ENCODE results near the gene ZNF512.
"Not testable (repeated sequence)": the region's sequence is repeated elsewhere in the genome, so short reads cannot be mapped to it uniquely, and the experiment has no call there.

Gene ZNF512

GRCh38 chr2:27571681-27572080 lies 11.2 kb upstream of the ZNF512 start:
- Mint-ChIP-seq H3K9me3 (peaks cover 18% of the 10 kb centered on the region), H3K27me3 (peaks cover 29% of the 10 kb centered on the region), H3K27ac (no peak overlapping the region), H3K4me1 (ENCODE audit: low read depth) (no peaks in the 10 kb centered on the region), H3K36me3 (ENCODE audit: low read depth) (peaks cover 3% of the 10 kb centered on the region), H3K4me3 (no peak overlapping the region)

- peaks cover 3% of the 10 kb centered on the region for H3K36me3 Mint-ChIP-seq (ENCODE audit: low read depth)
- no peak overlapping the region for H3K27ac Mint-ChIP-seq
- peaks cover 18% of the 10 kb centered on the region for H3K9me3 Mint-ChIP-seq
- peaks cover 21% of the 10 kb centered on the region for H3K27me3 Mint-ChIP-seq
- H3K4me1 Mint-ChIP-seq (ENCODE audit: low read depth) = no peaks in the 10 kb centered on the region
- H3K4me3 Mint-ChIP-seq = no peak overlapping the region
Observed at GRCh38 chr2:27572439-27572838, 10.4 kb upstream of the ZNF512 start.

GRCh38 chr2:27572998-27573429 lies 9.8 kb upstream of the ZNF512 start:
- Mint-ChIP-seq H3K27me3 (peaks cover 18% of the 10 kb centered on the region), H3K27ac (no peak overlapping the region), H3K4me3 (no peak overlapping the region)

GRCh38 chr2:27573452-27573851 lies 9.4 kb upstream of the ZNF512 start:
- Mint-ChIP-seq H3K27me3 (peaks cover 13% of the 10 kb centered on the region), H3K4me3 (no peak overlapping the region), H3K27ac (no peak overlapping the region)

More at GRCh38 chr2:27572998-27573429, 9.8 kb upstream of the ZNF512 start:
- H3K4me1 Mint-ChIP-seq (ENCODE audit: low read depth) = no peaks in the 10 kb centered on the region
- H3K36me3 Mint-ChIP-seq (ENCODE audit: low read depth) = peaks cover 3% of the 10 kb centered on the region
- peaks cover 22% of the 10 kb centered on the region for H3K9me3 Mint-ChIP-seq

GRCh38 chr2:27581417-27582128 lies 1.3 kb upstream of the ZNF512 start:
- peaks cover 12% of the 10 kb centered on the region for H3K9me3 Mint-ChIP-seq
- no peaks in the 10 kb centered on the region for H3K27me3 Mint-ChIP-seq
- peaks cover 15% of the 10 kb centered on the region for H3K36me3 Mint-ChIP-seq (ENCODE audit: low read depth)
- no peak overlapping the region for H3K27ac Mint-ChIP-seq
- no peak overlapping the region for H3K4me3 Mint-ChIP-seq
- peaks cover 35% of the 10 kb centered on the region for H3K4me1 Mint-ChIP-seq (ENCODE audit: low read depth)

More at GRCh38 chr2:27573452-27573851, 9.4 kb upstream of the ZNF512 start:
- peaks cover 24% of the 10 kb centered on the region for H3K9me3 Mint-ChIP-seq
- H3K4me1 Mint-ChIP-seq (ENCODE audit: low read depth) = no peaks in the 10 kb centered on the region
- H3K36me3 Mint-ChIP-seq (ENCODE audit: low read depth) = peaks cover 3% of the 10 kb centered on the region

GRCh38 chr2:27582129-27582694 lies 630 bp upstream of the ZNF512 start:
- H3K4me1 Mint-ChIP-seq (ENCODE audit: low read depth) = peaks cover 42% of the 10 kb centered on the region
- peak overlapping the region; percentile 89 for H3K27ac Mint-ChIP-seq
- peaks cover 18% of the 10 kb centered on the region for H3K36me3 Mint-ChIP-seq (ENCODE audit: low read depth)
- H3K9me3 Mint-ChIP-seq = peaks cover 12% of the 10 kb centered on the region
- peak overlapping the region; percentile 91 for H3K4me3 Mint-ChIP-seq
- H3K27me3 Mint-ChIP-seq = no peaks in the 10 kb centered on the region

- H3K4me3 Mint-ChIP-seq = peak overlapping the region; percentile 91
- H3K27me3 Mint-ChIP-seq = no peaks in the 10 kb centered on the region
- H3K9me3 Mint-ChIP-seq = peaks cover 7% of the 10 kb centered on the region
- H3K4me1 Mint-ChIP-seq (ENCODE audit: low read depth) = peaks cover 52% of the 10 kb centered on the region
- peaks cover 25% of the 10 kb centered on the region for H3K36me3 Mint-ChIP-seq (ENCODE audit: low read depth)
- H3K27ac Mint-ChIP-seq = peak overlapping the region; percentile 89
Observed at GRCh38 chr2:27583390-27583915, 611 bp downstream of the ZNF512 start.

GRCh38 chr2:27584597-27584996 lies 1.8 kb downstream of the ZNF512 start:
- peaks cover 1% of the 10 kb centered on the region for H3K9me3 Mint-ChIP-seq
- peaks cover 34% of the 10 kb centered on the region for H3K36me3 Mint-ChIP-seq (ENCODE audit: low read depth)
- no peaks in the 10 kb centered on the region for H3K27me3 Mint-ChIP-seq
- H3K4me1 Mint-ChIP-seq (ENCODE audit: low read depth) = peaks cover 60% of the 10 kb centered on the region
- peak overlapping the region; percentile 91 for H3K4me3 Mint-ChIP-seq
- peak overlapping the region; percentile 2 for H3K27ac Mint-ChIP-seq

- Mint-ChIP-seq H3K4me1 (ENCODE audit: low read depth) (peaks cover 67% of the 10 kb centered on the region), H3K27ac (peak overlapping the region; percentile 70), H3K4me3 (peak overlapping the region; percentile 72), H3K36me3 (ENCODE audit: low read depth) (peaks cover 49% of the 10 kb centered on the region), H3K27me3 (no peaks in the 10 kb centered on the region), H3K9me3 (peaks cover 15% of the 10 kb centered on the region)
Observed at GRCh38 chr2:27587025-27587424, 4.2 kb downstream of the ZNF512 start.

GRCh38 chr2:27588308-27588707 lies 5.5 kb downstream of the ZNF512 start:
- H3K9me3 Mint-ChIP-seq = peaks cover 15% of the 10 kb centered on the region
- peaks cover 55% of the 10 kb centered on the region for H3K36me3 Mint-ChIP-seq (ENCODE audit: low read depth)
- H3K27me3 Mint-ChIP-seq = no peaks in the 10 kb centered on the region
- peaks cover 64% of the 10 kb centered on the region for H3K4me1 Mint-ChIP-seq (ENCODE audit: low read depth)
- H3K4me3 Mint-ChIP-seq = no peak overlapping the region
- no peak overlapping the region for H3K27ac Mint-ChIP-seq

GRCh38 chr2:27591745-27592144 lies 8.9 kb downstream of the ZNF512 start:
- no peak overlapping the region for H3K4me3 Mint-ChIP-seq
- H3K27me3 Mint-ChIP-seq = no peaks in the 10 kb centered on the region
- peaks cover 54% of the 10 kb centered on the region for H3K4me1 Mint-ChIP-seq (ENCODE audit: low read depth)
- no peak overlapping the region for H3K27ac Mint-ChIP-seq
- H3K36me3 Mint-ChIP-seq (ENCODE audit: low read depth) = peaks cover 70% of the 10 kb centered on the region
- H3K9me3 Mint-ChIP-seq = peaks cover 20% of the 10 kb centered on the region

GRCh38 chr2:27593240-27593639 lies 10.4 kb downstream of the ZNF512 start:
- peaks cover 55% of the 10 kb centered on the region for H3K4me1 Mint-ChIP-seq (ENCODE audit: low read depth)
- H3K4me3 Mint-ChIP-seq = no peak overlapping the region
- H3K36me3 Mint-ChIP-seq (ENCODE audit: low read depth) = peaks cover 73% of the 10 kb centered on the region
- no peaks in the 10 kb centered on the region for H3K27me3 Mint-ChIP-seq
- no peak overlapping the region for H3K27ac Mint-ChIP-seq
- peaks cover 20% of the 10 kb centered on the region for H3K9me3 Mint-ChIP-seq

- not testable (repeated sequence) for H3K27me3 Mint-ChIP-seq, H3K4me3 Mint-ChIP-seq, H3K27ac Mint-ChIP-seq
- H3K4me1 Mint-ChIP-seq (ENCODE audit: low read depth) = peaks cover 56% of the 10 kb centered on the region
- peaks cover 72% of the 10 kb centered on the region for H3K36me3 Mint-ChIP-seq (ENCODE audit: low read depth)
- H3K9me3 Mint-ChIP-seq = peaks cover 20% of the 10 kb centered on the region
Observed at GRCh38 chr2:27594020-27594703, 11.3 kb downstream of the ZNF512 start.

- not testable (repeated sequence) for H3K27ac Mint-ChIP-seq, H3K4me3 Mint-ChIP-seq, H3K27me3 Mint-ChIP-seq
- Mint-ChIP-seq H3K9me3 (peaks cover 11% of the 10 kb centered on the region), H3K36me3 (ENCODE audit: low read depth) (peaks cover 72% of the 10 kb centered on the region), H3K4me1 (ENCODE audit: low read depth) (peaks cover 58% of the 10 kb centered on the region)
Observed at GRCh38 chr2:27595412-27595811, 12.6 kb downstream of the ZNF512 start.

GRCh38 chr2:27596627-27597026 lies 13.8 kb downstream of the ZNF512 start:
- Mint-ChIP-seq H3K9me3 (peaks cover 6% of the 10 kb centered on the region), H3K4me1 (ENCODE audit: low read depth) (peaks cover 55% of the 10 kb centered on the region), H3K27me3 (no peaks in the 10 kb centered on the region), H3K27ac (peak overlapping the region; percentile 49), H3K36me3 (ENCODE audit: low read depth) (peaks cover 74% of the 10 kb centered on the region), H3K4me3 (no peak overlapping the region)

All from stimulated activated naive CD8-positive, alpha-beta T cell treated with anti-CD3 and anti-CD28 coated beads, Interleukin-15, Interleukin-2, amounts not matched to agents 100 ng/mL and 50 ng/mL, for 24 hours (primary cell).